Subcutaneous abdominal adipose tissue (tissue), 5 donors: ENCODE measurements around the gene SH3RF3.

Source experiments
- H3K27ac ChIP-seq: one replicate; pipeline ENCODE4 v1.7.0; 2013; ENCODE audit warnings: low read depth, mild to moderate bottlenecking, inconsistent platforms, low read length, moderate library complexity
- H3K27me3 ChIP-seq, 5 donors: one replicate each; pipeline ENCODE4 v1.7.0; 2013; ENCODE audit warnings: low read length in 5 of 5, inconsistent platforms in 1 of 5; ENCODE audit not compliant: control insufficient read depth in 5 of 5, insufficient read depth in 4 of 5
- H3K36me3 ChIP-seq, 5 donors: one replicate each; pipeline ENCODE4 v1.7.0; 2013; ENCODE audit warnings: low read length in 5 of 5; ENCODE audit not compliant: control insufficient read depth in 5 of 5, insufficient read depth in 5 of 5
- H3K4me1 ChIP-seq, 5 donors: one replicate each; pipeline ENCODE4 v1.7.0; 2013; ENCODE audit warnings: low read length in 5 of 5, mild to moderate bottlenecking in 3 of 5, moderate library complexity in 1 of 5; ENCODE audit not compliant: control insufficient read depth in 5 of 5, insufficient read depth in 5 of 5
- H3K4me3 ChIP-seq, 5 donors: one replicate each; pipeline ENCODE4 v1.7.0; 2013; ENCODE audit warnings: low read length in 5 of 5, low read depth in 1 of 5
- H3K9ac ChIP-seq, 5 donors: one replicate each; pipeline ENCODE4 v1.7.0; 2013; ENCODE audit warnings: low read length in 5 of 5, mild to moderate bottlenecking in 4 of 5, moderate library complexity in 3 of 5
- H3K9me3 ChIP-seq, 5 donors: one replicate each; pipeline ENCODE4 v1.7.0; 2013; ENCODE audit warnings: low read length in 5 of 5; ENCODE audit not compliant: control insufficient read depth in 5 of 5
- donor health status: healthy.
- donor health status: healthy.
- donor health status: healthy.
- donor health status: healthy.
- donor health status: healthy.

Gene SH3RF3

GRCh38 chr2:109387221-109387735, 258.3 kb downstream of the SH3RF3 start:
- Histone ChIP-seq H3K9ac (no peak overlapping the region), H3K9me3 (no peaks in the 10 kb centered on the region), H3K27me3 (no peaks in the 10 kb centered on the region), H3K27ac (no peak overlapping the region), H3K36me3 (peaks cover 0 to 3% (median 0%) of the 10 kb centered on the region in 5 donors), H3K4me1 (peaks cover 6 to 22% (median 13%) of the 10 kb centered on the region in 5 donors), H3K4me3 (no peak overlapping the region)

DNA sequence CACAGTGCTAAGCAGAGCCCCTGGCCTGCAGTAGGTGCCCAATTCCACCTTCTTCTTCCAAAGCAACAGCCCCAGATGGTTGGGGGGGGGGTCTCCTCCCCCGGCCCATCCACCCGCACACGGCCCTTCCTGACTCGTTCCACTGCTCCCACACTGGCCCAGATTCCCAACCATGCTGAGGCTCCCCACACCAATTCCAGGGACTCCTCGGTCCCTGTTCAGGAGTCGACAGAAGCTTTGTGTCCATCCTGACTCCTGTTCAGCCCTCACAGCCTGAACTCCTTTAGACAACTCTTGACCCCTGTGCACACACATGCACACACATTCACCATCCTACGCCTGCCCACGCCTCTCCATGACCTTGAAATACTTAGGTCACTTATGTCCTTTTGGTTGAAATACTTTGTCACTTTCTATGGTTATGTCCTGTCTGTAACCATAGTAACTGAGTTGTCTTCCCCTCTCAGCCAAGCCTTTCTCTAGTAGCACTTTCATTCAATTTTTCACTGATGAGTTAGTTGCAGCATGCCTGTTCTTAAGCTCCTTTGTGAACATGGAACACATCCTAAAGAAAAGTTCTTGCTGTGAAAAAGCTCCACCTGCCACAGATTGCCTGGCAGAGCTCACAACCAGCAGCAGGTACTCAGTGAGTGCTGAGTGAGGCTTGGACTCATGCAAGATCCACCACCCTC, 258.9 kb downstream of the SH3RF3 start:
- H3K4me1 ChIP-seq: peaks cover 1 to 15% (median 6%) of the 10 kb centered on the region in 5 donors
- no peak overlapping the region for H3K27ac ChIP-seq
- H3K36me3 ChIP-seq: peaks cover 0 to 3% (median 0%) of the 10 kb centered on the region in 5 donors
- H3K9ac ChIP-seq: no peak overlapping the region
- no peaks in the 10 kb centered on the region for H3K9me3 ChIP-seq
- H3K27me3 ChIP-seq: no peaks in the 10 kb centered on the region
- H3K4me3 ChIP-seq: no peak overlapping the region

DNA sequence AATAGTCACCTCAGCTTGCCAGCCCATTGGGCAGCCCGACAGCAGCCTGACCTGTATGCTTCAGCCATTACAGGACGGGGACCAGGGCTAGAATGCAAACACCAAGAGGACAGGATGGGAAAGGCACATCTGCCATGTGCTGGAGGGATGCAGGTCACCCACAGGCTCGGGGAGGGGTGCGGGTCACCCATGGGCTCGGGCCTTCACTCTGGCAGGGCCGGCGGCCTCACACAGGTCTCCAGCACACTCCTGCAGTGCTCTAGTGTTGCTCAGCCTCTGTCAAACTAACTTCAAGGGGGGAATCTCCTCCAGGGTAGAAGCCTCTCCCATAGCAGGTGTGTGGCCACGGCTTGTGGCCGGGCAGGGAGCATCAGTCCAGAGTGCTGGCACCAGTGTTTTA, 262.2 kb downstream of the SH3RF3 start:
- H3K27me3 ChIP-seq: no peaks in the 10 kb centered on the region
- H3K4me3 ChIP-seq: no peak overlapping the region
- no peak overlapping the region for H3K27ac ChIP-seq
- no peaks in the 10 kb centered on the region for H3K9me3 ChIP-seq
- H3K4me1 ChIP-seq: peaks cover 0 to 5% (median 0%) of the 10 kb centered on the region in 5 donors
- peaks cover 0 to 4% (median 3%) of the 10 kb centered on the region in 5 donors for H3K36me3 ChIP-seq
- H3K9ac ChIP-seq: no peak overlapping the region

GRCh38 chr2:109392140-109392539, 263.1 kb downstream of the SH3RF3 start:
- Histone ChIP-seq H3K36me3 (peaks cover 0 to 4% (median 3%) of the 10 kb centered on the region in 5 donors), H3K27me3 (no peaks in the 10 kb centered on the region), H3K4me3 (no peak overlapping the region), H3K4me1 (peaks cover 0 to 8% (median 0%) of the 10 kb centered on the region in 5 donors), H3K27ac (no peak overlapping the region), H3K9ac (no peak overlapping the region), H3K9me3 (no peaks in the 10 kb centered on the region)

DNA sequence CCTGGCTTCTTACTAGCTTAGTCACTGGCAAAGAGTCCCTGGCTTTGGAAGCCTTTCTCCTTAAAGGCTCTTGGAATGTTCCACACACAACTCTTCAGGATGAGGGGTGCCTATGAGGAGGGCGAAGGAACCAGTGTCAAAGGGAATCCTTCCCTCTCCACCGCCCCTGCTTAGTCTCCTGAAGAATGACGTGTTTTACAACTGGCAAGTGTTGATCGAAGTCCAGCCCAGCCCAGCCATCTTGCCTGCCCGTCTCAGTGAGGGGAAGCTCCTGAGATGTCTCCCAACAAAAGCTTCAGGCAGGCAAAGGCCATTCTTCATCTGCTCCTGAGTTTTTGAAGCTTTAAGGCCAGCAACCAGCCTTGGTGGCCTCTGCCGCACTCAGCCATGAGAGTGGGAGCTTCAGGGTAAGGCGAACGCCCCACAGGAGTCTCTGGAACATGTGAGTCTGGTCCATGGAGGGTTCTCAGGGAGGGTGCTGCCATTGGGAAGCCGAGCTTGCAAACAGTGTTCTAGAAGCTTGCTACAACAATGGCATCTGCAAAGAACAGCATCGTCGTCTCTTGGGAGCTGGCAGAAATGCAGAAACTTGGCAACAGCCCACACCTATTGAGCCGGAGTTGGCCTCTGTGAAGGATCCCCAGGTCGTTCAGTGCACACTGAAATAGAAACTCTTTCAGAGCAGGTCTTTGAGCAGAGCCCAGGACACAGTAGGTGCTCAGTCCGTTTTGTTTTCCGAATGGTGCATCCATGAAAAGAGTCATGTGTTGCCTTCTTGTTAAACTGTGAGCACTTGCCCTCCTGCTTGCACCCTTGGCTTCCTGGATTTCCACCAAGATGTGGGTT, 264.0 kb downstream of the SH3RF3 start:
- H3K27ac ChIP-seq: no peak overlapping the region
- no peaks in the 10 kb centered on the region for H3K27me3 ChIP-seq
- peaks cover 0 to 8% (median 0%) of the 10 kb centered on the region in 5 donors for H3K4me1 ChIP-seq
- no peaks in the 10 kb centered on the region for H3K9me3 ChIP-seq
- peaks cover 0 to 4% (median 3%) of the 10 kb centered on the region in 5 donors for H3K36me3 ChIP-seq
- no peak overlapping the region for H3K9ac ChIP-seq
- no peak overlapping the region for H3K4me3 ChIP-seq

DNA sequence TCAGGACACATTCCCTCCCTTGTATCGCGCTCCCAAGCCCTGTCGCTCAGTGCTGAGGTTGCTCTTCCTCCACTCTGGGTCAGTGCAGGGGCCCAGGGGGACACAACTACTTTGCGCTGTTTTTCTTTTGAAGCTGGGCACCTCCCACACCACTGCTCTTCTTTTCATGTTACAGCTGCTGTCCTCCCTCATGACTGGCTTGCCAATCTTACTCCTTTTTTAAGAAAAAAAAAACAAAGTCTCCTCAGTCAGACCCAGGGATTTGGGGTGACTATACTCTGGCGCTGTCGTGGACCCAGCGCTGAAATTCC, 264.6 kb downstream of the SH3RF3 start:
- no peak overlapping the region for H3K4me3 ChIP-seq
- H3K9ac ChIP-seq: no peak overlapping the region
- H3K27me3 ChIP-seq: no peaks in the 10 kb centered on the region
- no peaks in the 10 kb centered on the region for H3K9me3 ChIP-seq
- H3K27ac ChIP-seq: no peak overlapping the region
- H3K36me3 ChIP-seq: peaks cover 0 to 7% (median 2%) of the 10 kb centered on the region in 5 donors
- H3K4me1 ChIP-seq: peaks cover 0 to 8% (median 0%) of the 10 kb centered on the region in 5 donors

- Histone ChIP-seq H3K4me3 (no peak overlapping the region), H3K9me3 (no peaks in the 10 kb centered on the region), H3K27ac (no peak overlapping the region), H3K4me1 (peaks cover 0 to 8% (median 0%) of the 10 kb centered on the region in 5 donors), H3K36me3 (peaks cover 0 to 20% (median 13%) of the 10 kb centered on the region in 5 donors), H3K9ac (no peak overlapping the region), H3K27me3 (no peaks in the 10 kb centered on the region)
Measured at GRCh38 chr2:109395494-109396201, 266.6 kb downstream of the SH3RF3 start.

- H3K27ac ChIP-seq: no peak overlapping the region
- peaks cover 0 to 8% (median 0%) of the 10 kb centered on the region in 5 donors for H3K4me1 ChIP-seq
- no peaks in the 10 kb centered on the region for H3K27me3 ChIP-seq
- no peak overlapping the region for H3K9ac ChIP-seq
- no peaks in the 10 kb centered on the region for H3K9me3 ChIP-seq
- H3K36me3 ChIP-seq: peaks cover 0 to 20% (median 13%) of the 10 kb centered on the region in 5 donors
- H3K4me3 ChIP-seq: no peak overlapping the region
Measured at GRCh38 chr2:109396202-109397180, 267.5 kb downstream of the SH3RF3 start.

GRCh38 chr2:109397893-109398292, 268.9 kb downstream of the SH3RF3 start:
- Histone ChIP-seq H3K9ac (no peak overlapping the region), H3K27me3 (no peaks in the 10 kb centered on the region), H3K9me3 (no peaks in the 10 kb centered on the region), H3K4me3 (no peak overlapping the region), H3K36me3 (peaks cover 0 to 20% (median 13%) of the 10 kb centered on the region in 5 donors), H3K27ac (no peak overlapping the region), H3K4me1 (peaks cover 0 to 8% (median 0%) of the 10 kb centered on the region in 5 donors)
